Stimulated activated CD4-positive, alpha-beta T cell treated with anti-CD3 and anti-CD28 coated beads, Interleukin-4, amount 100 ng/mL, for 24 hours (primary cell): Measurements from ENCODE around the gene KRTAP10-1.
"Not testable (repeated sequence)": the region's sequence is repeated elsewhere in the genome, so short reads cannot be mapped to it uniquely, and the experiment has no call there.

Source experiments
- DNase-seq: peaks from one replicate; pipeline ENCODE4 v3.0.0-alpha.2; 2020

The KRTAP10-1 gene

GRCh38 chr21:44514746-44515358, 25.1 kb downstream of the KRTAP10-1 start:
- no peak for DNase-seq

- DNase-seq = no peak
Measured at GRCh38 chr21:44514218-44514520, 25.8 kb downstream of the KRTAP10-1 start.

DNA sequence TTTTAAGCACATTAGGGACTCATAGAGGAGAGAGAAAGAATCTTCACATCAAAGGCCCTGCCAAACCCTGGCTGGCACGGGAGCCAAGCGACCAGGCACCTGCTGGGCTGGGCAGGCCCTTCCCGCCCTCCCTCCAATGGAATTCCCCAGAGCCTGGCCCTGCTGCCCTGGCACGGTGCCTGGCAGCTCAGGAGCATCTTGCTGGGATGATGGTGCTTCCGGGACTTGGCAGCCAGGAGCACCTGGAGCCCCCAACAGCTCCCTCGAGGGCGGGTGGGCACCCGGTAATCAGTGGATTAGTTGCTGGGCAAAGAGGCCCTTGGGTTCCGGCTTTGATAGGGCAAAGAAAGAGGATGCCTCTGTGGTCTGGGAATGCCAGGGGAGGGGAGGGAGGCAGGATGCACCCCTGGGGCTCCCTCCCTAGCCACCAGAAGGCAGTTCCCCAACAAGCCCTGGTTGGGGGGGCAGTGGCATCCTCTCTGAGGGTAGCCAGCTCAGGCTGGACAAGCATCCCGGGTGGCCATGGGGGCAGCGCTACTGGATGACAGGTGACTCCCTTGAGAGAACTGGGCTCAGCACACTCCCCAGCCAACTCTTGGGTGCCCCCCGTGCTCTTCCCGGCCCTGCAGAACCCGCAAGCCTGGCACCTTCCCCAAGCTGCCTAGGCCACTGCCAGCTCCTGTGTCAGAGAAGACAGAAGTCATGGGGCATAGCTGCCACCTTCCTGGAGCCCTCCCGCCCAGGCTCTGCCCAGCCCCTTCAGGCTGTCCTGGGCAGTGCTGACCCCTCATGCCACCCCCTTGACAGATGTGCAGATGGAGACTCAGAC, 26.4 kb downstream of the KRTAP10-1 start:
- DNase-seq = no peak

DNA sequence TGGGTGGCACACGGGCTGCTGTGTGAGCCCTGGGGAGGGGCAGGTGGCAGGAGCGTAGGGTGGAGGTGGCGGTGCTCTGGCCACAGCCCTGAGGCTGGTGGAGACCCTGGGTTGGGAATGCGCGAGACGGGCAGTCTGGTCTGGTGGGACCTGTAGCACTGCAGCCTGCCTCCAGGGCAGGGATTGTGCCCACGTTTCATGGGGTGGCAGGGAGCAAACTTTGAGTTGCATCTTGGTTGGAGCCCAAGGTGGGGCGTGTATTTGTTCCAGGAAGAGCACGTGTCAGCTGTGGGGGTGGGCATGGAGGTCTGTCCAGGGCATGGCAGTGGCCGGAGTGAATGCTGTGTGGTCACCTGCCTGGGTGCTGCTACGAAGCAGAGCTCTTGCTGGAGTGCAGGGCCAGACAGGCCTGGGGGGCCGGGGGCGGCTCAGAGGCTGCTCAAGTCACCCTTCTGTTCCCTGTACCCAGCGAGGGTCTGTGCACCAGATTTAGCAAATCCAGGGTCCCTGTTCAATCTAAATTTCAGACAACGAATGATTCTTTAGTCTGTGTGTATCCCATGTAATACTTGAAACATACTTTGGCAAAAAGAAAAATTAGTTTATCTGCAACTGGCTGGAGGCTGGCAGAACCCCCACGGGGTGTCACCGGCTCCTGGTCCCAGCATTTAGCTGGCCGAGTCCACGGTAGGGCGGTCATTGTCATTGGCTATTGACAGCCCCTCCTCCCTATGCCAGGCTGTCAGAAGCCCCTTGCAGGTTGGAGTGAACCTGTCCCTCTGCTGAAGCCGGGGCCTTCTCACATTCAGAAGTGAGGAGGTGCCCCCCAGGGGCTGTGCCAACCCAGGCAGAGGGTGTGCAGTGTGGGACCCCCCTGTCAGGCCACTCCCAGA, 27.3 kb downstream of the KRTAP10-1 start:
- no peak for DNase-seq

DNA sequence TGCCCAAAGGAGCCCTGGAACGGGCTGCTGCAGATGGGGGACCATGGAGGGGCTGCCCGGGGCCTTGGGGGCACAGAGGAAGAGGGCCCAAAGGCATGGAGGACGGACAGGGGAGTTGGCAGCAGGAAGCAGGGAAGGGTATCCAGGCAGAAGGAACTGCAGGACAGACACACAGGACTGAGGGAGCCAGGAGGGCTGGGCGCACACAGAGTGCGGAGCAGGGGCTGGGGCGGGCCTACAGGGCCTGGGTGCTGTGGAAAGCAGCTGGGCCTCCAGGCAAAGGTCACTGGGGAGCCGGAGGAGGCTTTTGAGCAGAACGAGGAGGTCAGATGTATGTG, 28.1 kb downstream of the KRTAP10-1 start:
- no peak for DNase-seq

GRCh38 chr21:44511219-44511937, 28.6 kb downstream of the KRTAP10-1 start:
- no peak for DNase-seq

DNA sequence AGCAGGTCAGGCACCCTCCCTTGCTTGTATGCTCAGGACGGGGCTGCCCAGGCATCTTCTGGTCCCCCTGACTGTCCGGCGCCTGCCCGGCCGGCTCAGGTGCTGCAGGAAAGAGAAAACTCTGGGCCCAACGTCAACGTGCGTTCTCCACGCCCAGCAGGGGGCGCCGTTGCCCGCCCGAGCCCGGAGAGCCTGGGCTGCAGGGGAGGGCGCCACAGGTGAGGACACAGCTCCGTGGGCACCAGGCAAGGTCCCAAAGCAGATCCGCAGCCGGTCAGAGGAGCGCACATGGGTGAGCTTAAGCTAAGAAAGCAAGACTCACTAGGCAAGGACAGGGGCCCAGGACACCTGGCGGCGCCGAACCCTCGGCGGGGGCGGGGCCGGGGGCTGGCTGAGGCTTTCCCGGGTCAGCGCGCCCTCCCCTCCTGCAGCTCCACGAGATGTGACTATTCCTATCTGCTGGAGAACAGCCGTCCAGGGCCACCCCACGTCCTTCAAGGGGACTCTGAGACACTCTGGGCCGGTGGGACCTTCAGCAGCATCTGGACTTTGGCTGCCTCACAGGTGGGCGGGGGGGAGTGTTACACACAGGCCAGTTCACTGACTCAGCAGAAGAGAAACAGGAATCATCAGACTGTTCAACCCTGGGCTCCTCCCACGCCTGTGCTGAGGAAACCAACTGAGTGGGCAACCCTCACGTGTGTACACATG, 29.3 kb downstream of the KRTAP10-1 start:
- DNase-seq = peak; percentile 78

DNA sequence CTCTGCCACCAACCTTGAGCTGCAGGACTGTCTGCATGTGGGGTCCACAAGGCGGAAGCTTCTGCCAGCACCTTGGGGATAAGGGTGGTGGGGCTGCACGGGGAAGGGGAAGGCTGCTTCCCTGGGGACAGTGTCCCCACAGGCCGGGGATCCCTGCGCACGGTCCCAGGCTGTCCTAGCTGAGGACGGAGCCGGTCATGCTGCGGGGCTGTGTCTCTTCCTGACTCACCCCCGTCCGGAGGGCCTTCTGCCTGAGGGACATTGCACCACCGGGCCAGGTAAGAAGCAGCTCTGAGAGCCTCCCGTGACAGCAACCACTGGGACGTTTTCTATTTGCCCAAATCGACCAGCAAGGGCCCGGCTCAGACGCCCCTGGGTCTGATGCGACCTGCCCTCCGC, 29.9 kb downstream of the KRTAP10-1 start:
- no peak for DNase-seq

DNA sequence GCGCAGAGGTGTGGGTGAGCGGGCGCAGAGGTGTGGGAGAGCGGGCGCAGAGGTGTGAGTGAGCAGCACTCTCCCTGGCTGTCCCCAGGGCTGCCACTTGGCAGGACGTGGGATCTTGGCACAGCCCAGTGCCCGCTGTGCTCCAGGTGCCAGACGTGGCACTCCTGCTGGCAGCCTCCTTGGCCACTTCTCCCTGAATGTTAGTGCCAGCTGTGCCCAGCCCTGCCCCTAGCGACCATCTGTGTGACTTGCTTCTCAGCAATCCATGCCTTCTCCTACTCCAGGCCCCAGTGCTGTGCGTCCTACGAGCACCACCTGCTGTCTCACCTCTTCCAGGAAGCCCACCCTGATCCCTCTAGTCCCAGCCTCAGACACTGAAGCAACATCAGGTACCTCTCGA, 30.5 kb downstream of the KRTAP10-1 start:
- DNase-seq = no peak

DNA sequence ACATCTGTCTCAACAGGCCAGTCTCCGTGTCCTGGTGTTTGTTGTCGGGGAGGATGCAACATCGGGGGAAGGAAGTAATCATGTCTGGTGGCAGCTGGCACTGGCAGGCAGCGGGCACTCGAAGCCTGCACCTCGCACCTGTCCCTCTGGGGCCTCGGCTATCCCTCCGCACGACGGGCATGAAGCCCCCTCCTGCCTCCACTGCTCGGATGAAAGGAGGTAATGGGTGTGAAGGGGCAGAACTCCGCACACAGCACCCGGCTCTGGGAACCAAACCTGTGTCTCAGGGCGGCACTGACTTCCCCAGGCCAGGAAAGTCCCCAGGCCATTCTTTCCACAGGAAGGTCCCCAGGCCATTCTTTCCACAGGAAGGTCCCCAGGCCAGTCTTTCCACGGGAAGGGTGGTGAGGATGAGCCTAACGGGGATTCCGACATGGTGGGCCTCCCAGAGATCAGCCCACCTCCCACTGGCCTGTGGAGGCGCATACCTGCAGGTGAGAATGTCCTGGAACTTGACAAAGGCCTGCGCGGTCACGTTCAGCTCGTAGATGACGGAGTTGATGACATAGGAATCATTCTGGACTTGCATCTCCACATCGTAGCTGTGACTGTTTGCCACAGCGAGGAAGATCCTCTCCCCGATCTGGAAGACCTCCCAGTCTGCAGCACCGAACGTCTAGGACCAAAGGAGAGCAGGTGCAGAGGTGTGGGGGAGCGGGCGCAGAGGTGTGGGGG, 31.1 kb downstream of the KRTAP10-1 start:
- no peak for DNase-seq

GRCh38 chr21:44508426-44508710, 31.6 kb downstream of the KRTAP10-1 start:
- DNase-seq = no peak

- no peak for DNase-seq
Measured at GRCh38 chr21:44507673-44508425, 32.1 kb downstream of the KRTAP10-1 start.

DNA sequence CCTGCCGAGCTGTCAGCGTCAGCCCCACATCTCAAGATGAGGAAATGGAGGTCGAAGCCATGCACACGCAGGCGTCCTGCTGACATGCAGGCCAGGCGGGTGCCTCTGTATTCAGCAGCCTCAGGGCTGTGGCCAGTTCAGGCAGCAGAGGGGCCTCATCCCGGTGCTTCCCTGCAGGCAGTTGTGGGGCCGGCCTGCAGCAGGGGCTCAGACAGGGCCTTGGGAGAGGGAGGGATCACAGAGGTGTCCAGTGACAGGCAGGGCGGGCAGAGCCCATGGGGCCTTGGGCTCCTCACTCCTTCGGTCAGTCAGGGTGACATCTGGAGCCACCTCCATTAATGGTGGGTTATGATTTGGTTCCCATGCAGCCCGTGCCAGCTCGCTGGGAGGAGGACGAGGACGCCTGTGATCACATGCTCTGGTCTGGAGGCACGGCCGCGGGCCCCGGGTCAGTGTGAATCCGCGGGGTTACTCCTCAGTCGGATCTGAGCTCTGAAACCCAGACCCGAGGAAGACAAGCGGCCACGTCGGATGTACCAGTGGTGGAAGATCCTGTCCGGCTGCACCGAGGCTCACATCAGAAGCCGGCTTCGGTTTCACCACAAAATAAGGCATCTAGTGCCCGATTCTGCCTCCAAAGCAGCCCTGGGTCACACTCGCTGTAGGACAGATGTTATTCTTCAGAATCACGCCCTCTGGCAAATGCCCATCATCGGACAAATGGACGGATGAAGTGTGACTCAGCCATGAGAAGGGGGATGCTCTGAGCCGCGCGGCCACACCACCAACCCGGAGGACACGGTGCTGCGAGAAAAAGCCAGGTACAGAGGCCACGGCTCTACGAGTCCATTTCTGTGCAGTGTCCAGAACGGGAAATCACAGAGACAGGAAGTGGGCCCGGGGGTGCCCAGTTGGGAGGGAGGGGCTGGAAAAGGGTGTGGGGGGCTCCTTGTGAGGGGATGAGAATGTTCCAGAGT, 33.4 kb downstream of the KRTAP10-1 start:
- no peak for DNase-seq

GRCh38 chr21:44505673-44506278, 34.2 kb downstream of the KRTAP10-1 start:
- no peak for DNase-seq

DNA sequence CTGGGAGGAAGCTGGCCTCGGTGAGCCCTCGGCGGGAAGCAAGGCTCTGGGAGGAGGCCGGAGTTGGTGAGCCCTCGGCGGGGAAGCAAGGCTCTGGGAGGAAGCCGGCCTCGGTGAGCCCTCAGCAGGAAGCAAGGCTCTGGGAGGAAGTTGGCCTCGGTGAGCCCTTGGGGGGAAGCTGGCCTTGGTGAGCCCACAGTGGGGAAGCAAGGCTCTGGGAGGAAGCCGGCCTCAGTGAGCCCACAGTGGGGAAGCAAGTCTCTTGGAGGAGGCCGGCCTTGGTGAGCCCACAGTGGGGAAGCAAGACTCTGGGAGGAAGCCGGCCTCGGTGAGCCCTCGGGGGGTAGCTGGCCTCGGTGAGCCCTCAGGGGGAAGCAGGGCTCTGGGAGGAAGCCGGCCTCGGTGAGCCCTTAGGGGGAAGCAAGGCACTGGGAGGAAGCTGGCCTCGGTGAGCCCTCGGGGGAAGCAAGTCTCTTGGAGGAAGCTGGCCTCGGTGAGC, 36.0 kb downstream of the KRTAP10-1 start:
- no peak for DNase-seq

DNA sequence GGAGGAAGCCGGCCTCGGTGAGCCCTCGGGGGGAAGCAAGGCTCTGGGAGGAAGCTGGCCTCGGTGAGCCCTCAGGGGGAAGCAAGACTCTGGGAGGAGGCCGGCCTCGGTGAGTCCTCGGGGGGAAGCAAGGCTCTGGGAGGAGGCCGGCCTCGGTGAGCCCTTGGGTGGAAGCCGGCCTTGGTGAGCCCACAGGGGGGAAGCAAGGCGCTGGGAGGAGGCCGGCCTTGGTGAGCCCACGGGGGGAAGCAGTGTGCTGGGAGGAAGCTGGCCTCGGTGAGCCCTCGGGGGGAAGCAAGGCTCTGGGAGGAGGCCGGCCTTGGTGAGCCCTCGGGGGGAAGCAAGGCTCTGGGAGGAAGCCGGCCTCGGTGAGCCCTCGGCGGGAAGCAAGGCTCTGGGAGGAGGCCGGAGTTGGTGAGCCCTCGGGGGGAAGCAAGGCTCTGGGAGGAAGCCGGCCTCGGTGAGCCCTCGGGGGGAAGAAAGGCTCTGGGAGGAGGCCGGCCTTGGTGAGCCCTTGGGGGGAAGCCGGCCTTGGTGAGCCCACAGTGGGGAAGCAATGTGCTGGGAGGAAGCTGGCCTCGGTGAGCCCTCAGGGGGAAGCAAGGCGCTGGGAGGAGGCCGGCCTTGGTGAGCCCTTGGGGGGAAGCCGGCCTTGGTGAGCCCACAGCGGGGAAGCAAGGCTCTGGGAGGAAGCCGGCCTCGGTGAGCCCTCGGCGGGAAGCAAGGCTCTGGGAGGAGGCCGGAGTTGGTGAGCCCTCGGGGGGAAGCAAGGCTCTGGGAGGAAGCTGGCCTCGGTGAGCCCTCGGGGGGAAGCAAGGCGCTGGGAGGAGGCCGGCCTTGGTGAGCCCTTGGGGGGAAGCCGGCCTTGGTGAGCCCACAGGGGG, 36.7 kb downstream of the KRTAP10-1 start:
- DNase-seq = not testable (repeated sequence)

DNA sequence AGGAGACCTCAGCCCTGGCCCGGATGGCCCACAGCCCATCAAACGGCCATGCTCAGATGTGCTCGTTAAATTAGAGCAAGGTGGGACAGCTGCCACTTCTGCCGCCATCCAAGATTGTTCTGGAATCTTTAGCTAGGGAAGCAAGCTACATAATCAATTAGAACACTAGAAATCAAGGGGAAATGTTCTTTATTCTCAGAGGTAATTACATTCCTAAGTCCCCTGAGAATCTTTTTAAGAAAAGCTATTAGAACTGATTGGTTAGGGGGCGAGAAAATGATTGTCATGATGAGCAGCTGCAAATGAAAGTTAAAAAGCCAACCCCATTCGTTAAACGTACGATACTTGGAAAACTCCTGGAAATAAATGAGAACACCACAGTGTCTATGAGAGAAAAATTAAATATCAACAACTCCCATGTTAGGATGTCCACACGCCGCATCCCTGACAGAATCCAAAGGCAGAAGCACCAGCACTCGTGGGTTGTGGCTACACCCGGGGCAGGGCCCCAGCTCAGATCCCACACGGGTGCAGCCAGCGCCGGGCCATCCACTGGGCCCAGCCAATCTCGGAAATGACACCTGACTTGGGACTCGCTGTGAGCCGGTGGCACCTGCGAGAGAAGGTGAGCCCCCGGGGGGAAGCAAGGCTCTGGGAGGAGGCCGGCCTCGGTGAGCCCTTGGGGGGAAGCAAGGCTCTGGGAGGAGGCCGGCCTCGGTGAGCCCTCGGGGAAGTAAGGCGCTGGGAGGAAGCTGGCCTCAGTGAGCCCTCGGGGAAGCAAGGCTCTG, 37.6 kb downstream of the KRTAP10-1 start:
- DNase-seq = no peak
